ENCODE data around the gene CAMK1D.

Gene CAMK1D

DNA sequence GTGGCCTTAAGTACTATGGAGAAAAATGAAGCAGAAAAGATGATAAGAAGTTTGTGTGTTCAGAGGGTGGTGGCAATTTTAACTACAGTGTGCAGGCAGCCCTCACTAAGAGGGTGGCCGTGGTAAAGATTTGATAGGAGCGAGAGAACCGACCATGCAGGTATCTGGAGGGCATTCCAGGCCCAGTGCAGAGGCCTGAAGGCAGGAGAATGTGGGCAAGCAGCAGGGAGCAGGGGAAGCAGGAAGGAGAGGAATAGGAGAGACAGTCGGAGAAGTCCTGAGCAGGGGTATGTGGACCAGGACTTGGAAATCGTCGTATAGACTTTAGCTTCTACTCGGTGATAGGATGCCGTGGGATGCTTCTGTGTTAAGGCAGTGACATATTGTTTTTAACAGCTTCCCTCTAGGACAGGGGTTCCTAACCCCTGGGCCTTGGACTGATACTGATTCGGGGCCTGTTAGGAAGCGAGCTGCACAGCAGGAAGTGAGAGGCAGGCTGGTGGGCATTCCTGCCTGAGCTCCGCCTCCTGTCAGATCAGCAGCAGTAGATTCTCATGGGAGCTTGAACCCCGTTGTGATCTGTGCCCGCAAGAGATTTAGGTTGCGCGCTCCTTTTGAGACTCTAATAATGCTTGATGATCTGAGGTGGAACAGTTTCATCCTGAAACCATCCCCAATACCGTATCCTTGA, 425.0 kb downstream of the CAMK1D start:
- DNase-seq = no peak

- DNase-seq = no peak
Measured at GRCh38 chr10:12777840-12778585, 428.7 kb downstream of the CAMK1D start.

GRCh38 chr10:12780634-12781601, 431.6 kb downstream of the CAMK1D start:
- DNase-seq = no peak

DNA sequence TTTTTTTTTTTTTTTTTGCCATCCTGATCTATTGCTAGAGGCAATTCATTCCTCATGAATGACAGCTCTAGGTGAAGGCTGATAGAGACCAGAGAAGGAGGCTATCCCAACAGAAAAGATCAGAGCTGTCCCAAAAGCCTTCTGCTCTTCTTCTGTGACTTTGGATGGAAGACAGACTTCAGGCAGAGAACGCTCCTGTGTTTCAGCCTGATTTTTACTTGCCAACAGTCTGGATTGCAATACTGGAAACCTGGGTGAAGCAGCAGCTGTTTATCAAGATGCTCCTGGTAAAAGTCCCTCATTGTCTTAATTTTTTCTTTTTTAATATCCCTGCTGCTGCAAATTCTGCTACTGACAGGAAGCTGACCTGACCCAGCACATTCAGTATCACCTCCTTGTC, 432.6 kb downstream of the CAMK1D start:
- DNase-seq = no peak

- no peak for DNase-seq
Measured at GRCh38 chr10:12782537-12782936, 433.2 kb downstream of the CAMK1D start.

DNA sequence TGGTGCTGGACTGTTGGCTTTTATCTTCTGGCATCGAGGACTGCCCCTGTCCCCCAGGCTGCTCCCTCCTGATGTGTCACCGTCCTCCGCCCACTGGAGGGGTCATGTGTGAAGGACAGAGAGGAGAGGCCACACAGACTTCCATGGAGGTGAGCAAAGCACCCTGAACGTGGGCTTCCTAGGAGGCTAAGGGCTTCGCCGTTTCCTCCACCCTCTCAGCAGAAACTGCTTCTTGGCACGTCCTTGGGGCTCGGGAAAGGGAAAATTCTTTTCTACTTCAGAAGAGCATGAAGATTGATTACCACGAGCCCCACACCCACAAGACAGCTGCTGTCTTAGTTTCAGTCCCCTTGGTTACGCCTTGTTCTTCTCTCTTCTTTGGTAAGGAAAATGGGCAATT, 433.9 kb downstream of the CAMK1D start:
- no peak for DNase-seq

GRCh38 chr10:12784646-12785045, 435.3 kb downstream of the CAMK1D start:
- DNase-seq = no peak

GRCh38 chr10:12785415-12785831, 436.1 kb downstream of the CAMK1D start:
- no peak for DNase-seq

DNA sequence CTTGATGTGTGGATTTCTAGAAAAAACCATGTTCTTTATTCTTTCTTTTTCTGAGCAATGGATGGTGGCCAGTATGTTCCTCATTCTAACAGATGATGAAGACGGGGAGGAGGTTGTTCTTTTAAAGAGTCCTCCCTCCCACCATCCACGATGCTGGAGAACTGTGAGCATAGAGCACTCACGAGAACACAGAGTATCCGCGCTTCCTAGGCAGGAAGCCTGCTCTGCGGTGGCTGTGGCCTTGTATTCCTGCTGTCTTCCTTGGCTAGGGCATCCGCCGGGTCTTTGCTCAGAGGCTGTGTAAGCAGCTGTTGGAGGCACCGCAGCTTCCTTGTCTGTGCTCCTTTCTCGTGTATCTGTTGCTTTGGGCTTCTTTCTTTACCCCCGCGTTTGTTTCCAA, 437.9 kb downstream of the CAMK1D start:
- no peak for DNase-seq

- DNase-seq = no peak
Measured at GRCh38 chr10:12788277-12788676, 438.9 kb downstream of the CAMK1D start.

- DNase-seq = no peak
Measured at GRCh38 chr10:12790270-12790669, 440.9 kb downstream of the CAMK1D start.

DNA sequence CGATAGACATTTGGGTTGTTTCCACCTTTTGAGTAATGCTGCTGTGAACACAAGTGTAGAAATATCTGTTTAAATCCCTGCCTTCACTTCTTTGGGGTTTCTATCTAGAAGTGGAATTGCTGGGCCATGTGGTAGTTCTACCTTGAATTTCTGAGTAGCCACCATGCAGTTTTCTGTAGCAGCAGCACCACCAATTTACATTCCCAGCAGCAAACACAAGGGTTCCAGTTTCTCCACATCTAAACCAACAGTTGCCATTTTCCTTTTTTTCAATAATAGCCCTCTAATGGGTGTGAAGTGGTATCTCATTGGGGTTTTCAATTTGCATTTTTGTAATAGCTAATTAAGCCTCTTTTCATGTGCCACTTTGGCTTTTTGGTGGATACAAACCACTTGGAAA, 442.4 kb downstream of the CAMK1D start:
- no peak for DNase-seq

GRCh38 chr10:12792889-12793556, 443.7 kb downstream of the CAMK1D start:
- no peak for DNase-seq

- no peak for DNase-seq
Measured at GRCh38 chr10:12795315-12796110, 446.2 kb downstream of the CAMK1D start.

DNA sequence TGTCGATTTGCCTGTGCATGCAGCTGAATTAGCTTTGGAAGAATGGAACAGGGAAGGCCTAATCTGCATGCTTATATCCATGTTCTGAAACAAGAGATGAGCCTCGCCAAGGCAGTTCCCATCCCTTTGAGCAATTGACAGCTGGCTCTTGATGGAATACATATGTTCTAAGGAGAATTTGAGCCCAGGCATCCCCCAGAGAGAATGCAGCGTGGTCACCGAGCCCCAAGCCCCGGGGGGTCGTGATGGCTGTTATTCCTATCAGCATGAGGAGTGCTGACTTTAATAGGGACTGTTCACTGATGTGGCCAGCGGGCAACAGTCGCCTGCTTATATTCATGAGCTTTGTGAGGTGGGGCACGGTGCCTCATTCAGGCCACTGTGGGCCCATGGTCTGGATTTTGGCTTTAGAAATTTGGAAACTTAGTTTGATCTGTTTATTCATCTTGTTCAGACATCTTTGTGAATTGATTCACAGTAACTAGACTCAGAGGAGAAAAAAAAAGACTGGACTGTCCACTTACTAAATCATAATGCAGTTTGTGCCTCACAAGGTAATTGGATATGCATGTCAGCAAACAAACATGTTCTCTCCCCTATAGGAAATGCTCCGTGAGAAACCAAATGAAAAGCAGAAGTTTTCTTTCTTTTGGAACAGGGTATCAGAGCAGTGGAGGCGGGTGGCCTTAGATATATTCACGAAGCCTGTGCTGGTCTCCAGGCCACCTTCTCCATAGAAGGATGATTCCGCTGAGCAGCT, 447.2 kb downstream of the CAMK1D start:
- no peak for DNase-seq

- DNase-seq = no peak
Measured at GRCh38 chr10:12797471-12798262, 448.3 kb downstream of the CAMK1D start.

DNA sequence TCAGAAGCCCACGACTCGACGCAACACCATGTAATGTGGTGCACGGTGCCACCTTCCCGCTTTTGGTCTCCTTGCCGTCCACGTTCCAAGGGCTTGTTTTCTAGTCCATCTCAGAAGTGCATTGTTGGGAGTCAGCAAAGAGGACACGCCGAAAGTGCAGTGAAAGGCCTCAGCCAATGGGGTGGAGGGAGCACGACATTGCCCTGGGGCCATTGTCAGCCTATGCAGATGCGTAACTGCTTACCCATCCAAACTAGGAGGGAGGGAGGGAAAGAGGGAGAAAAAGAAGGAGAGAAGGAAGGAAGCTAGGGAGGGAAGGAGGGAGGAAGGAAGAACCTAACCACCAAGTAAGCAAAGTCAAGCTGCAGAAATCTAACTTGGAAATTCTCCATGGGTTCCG, 449.8 kb downstream of the CAMK1D start:
- DNase-seq = no peak

DNA sequence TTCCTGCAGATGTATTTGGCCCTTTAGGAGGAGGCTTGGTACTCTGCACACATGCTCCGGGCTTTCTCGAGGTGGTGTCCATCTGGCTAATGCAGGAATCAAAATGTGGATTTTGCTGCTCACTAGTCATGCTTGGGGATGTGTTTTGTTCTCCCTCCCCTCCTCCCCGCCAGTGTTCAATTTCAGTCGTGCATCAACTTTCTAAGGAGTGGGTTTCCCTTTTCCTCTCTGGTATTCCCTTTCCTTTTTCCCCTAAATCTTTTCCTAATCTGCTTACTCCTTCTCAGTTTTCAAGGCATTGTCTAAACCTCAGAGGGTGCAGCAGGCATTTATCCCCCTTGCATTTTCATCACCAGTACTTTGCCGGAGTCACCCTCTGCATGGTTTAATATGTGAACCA, 450.4 kb downstream of the CAMK1D start:
- DNase-seq = no peak

DNA sequence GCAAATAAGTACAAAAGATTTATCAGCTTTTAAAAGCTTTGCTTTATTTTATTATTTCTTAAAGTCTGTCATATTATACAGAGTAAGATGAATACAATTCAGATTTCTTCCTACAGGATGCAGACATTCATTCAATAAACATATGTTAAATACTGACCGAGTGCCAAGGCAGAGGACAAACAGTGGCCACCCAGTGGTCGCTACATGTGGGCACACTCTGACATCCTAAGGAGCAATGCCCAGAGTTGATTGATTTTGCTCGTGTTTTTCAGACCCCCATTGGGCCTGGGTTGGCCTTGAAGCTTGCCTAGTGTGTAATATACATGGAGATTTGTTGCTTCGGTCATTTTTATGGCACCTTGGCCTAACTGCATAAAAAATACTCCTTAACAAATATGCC, 451.0 kb downstream of the CAMK1D start:
- no peak for DNase-seq

Measured in stimulated activated CD4-positive, alpha-beta T cell treated with anti-CD3 and anti-CD28 coated beads, Interleukin-12 subunit alpha, Interleukin-12 subunit beta, amount 100 ng/mL, for 4 hours (primary cell).